PC-9 (cell line): Measurements from ENCODE around the gene CHIT1. TPM values are rescaled to one million over a fixed set of nuclear protein-coding genes. Genes with fewer than 3 reads are reported as not detected.

Experiments
- BruUV-seq: library from RNA; stranded (reverse); fragments of 400-500 nt; replicated peaks from 2 replicates; lab custom pipeline; 2021; lab: Mats Ljungman, UMichigan
- CTCF ChIA-PET: fragments of 300-600 bp; sonication (Branson Sonifier 250); formaldehyde crosslinking; loops from one replicate; lab custom pipeline; 2022; ENCODE audit warnings: antibody characterized with exemption; lab: Charles Lee
- POLR2A ChIA-PET: fragments of 300-600 bp; sonication (Branson Sonifier 250); formaldehyde crosslinking; loops from one replicate; lab custom pipeline; 2022; ENCODE audit warnings: antibody characterized with exemption; ENCODE audit not compliant: unreplicated experiment; lab: Charles Lee
- DNase-seq, 2 experiments: peaks; one replicate each; pipeline versions ENCODE4 v3.0.0 to v3.0.0-alpha.2; 2015 to 2022; ENCODE audit warnings: mixed read lengths in 1 of 2
- H2AFZ ChIP-seq: fragments of 200-600 bp; sonication (generic); 2 replicates; pipeline ENCODE4 v1.8.1; 2017; ENCODE audit warnings: antibody characterized with exemption
- H3F3A ChIP-seq: fragments of 200-600 bp; sonication (generic); 2 replicates; pipeline ENCODE4 v1.8.1; 2017; ENCODE audit warnings: antibody characterized with exemption, mild to moderate bottlenecking, low read depth; ENCODE audit not compliant: insufficient read depth
- H3K27ac ChIP-seq: fragments of 200-600 bp; sonication (generic); 2 replicates; pipeline ENCODE4 v1.6.1; 2016; ENCODE audit warnings: mixed run types
- H3K27me3 ChIP-seq: fragments of 200-600 bp; sonication (generic); 2 replicates; pipeline ENCODE4 v1.6.1; 2016; ENCODE audit warnings: low read depth, mixed run types; ENCODE audit not compliant: insufficient read depth
- H3K36me3 ChIP-seq: fragments of 200-600 bp; sonication (generic); 2 replicates; pipeline ENCODE4 v1.6.1; 2016; ENCODE audit warnings: low read depth, mixed run types
- H3K4me1 ChIP-seq: fragments of 200-600 bp; sonication (generic); replicated peaks from 2 replicates; pipeline ENCODE4 v1.6.1; 2016; ENCODE audit warnings: mixed run types; ENCODE audit not compliant: insufficient read depth
- H3K4me2 ChIP-seq: fragments of 200-600 bp; sonication (generic); 2 replicates; pipeline ENCODE4 v1.6.1; 2017; ENCODE audit warnings: mixed run types
- H3K4me3 ChIP-seq: fragments of 200-600 bp; sonication (generic); 2 replicates; pipeline ENCODE4 v1.6.1; 2016; ENCODE audit warnings: mixed run types
- H3K79me2 ChIP-seq: fragments of 200-600 bp; sonication (generic); 2 replicates; pipeline ENCODE4 v1.6.1; 2017; ENCODE audit warnings: low read depth, mixed run types
- H3K9me2 ChIP-seq: fragments of 200-600 bp; sonication (generic); 2 replicates; pipeline ENCODE4 v1.8.1; 2017; ENCODE audit warnings: mild to moderate bottlenecking; ENCODE audit not compliant: insufficient read depth
- H3K9me3 ChIP-seq: fragments of 200-600 bp; sonication (generic); 2 replicates; pipeline ENCODE4 v1.8.1; 2016; ENCODE audit warnings: low read depth; ENCODE audit not compliant: insufficient read depth
- H4K20me1 ChIP-seq: fragments of 200-600 bp; sonication (generic); 2 replicates; pipeline ENCODE4 v1.8.1; 2017; ENCODE audit not compliant: insufficient read depth
- EZH2 ChIP-seq: fragments of 200-600 bp; sonication (generic); IDR thresholded peaks from 2 replicates; pipeline ENCODE4 v1.8.0; 2017; ENCODE audit warnings: antibody characterized with exemption, low read depth
- intact Hi-C: fragments of 100-400 bp; cut with micrococcal nuclease; formaldehyde crosslinking; loops from one replicate; pipeline ENCODE4 v1.10.0; 2022; ENCODE audit not compliant: unreplicated experiment
- total RNA-seq: library from RNA; stranded (reverse); gene quantifications from 2 replicates; pipeline ENCODE4 v1.2.3, GENCODE V29; 2021
- TF ChIP-seq, protein P1 (sequence below): fragments of 200-600 bp; sonication (generic); conservative IDR thresholded peaks from 2 replicates; pipeline ENCODE4 v1.6.1; 2017; ENCODE audit warnings: mixed run types, antibody characterized with exemption, mild to moderate bottlenecking, moderate library complexity

Gene CHIT1
- total RNA-seq, 1 experiment from 2014 or later = not detected

DNA sequence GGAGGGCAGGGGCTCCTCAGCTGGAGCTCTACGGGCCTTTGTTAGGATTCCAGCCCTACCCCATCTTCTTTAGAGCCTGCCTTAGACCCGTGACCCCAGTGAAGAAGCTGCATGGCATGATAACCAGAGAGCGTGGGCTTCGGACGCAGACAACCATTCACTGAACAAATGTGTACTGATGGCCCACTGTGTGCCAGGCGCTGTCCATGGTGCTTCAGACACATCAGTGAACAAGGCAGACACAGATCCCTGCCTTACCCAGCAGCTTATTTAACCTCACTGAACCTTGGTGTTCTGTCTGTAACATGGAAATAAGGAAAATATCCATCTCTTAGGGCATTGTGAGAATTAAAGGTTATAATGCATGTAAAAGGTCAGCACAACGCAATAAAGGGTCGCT is 9.5 kb downstream of the CHIT1 start:
- TF ChIP-seq, protein P1, sequence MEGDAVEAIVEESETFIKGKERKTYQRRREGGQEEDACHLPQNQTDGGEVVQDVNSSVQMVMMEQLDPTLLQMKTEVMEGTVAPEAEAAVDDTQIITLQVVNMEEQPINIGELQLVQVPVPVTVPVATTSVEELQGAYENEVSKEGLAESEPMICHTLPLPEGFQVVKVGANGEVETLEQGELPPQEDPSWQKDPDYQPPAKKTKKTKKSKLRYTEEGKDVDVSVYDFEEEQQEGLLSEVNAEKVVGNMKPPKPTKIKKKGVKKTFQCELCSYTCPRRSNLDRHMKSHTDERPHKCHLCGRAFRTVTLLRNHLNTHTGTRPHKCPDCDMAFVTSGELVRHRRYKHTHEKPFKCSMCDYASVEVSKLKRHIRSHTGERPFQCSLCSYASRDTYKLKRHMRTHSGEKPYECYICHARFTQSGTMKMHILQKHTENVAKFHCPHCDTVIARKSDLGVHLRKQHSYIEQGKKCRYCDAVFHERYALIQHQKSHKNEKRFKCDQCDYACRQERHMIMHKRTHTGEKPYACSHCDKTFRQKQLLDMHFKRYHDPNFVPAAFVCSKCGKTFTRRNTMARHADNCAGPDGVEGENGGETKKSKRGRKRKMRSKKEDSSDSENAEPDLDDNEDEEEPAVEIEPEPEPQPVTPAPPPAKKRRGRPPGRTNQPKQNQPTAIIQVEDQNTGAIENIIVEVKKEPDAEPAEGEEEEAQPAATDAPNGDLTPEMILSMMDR = no peak
- no peak for TF ChIP-seq EZH2
- Histone ChIP-seq H3K9me3 (no peaks in the 10 kb centered on the region), H3K36me3 (no peaks in the 10 kb centered on the region), H4K20me1 (no peaks in the 10 kb centered on the region), H3K79me2 (no peaks in the 10 kb centered on the region), H3F3A (no peaks in the 10 kb centered on the region), H3K27ac (no peak overlapping the region), H3K4me3 (no peak overlapping the region), H3K4me1 (no peaks in the 10 kb centered on the region), H2AFZ (no peak overlapping the region), H3K9me2 (no peaks in the 10 kb centered on the region), H3K4me2 (no peak overlapping the region), H3K27me3 (peaks cover 48% of the 10 kb centered on the region)
- no TSS peak for BruUV-seq
- intact Hi-C loops = no loop called here
- CTCF ChIA-PET = no interaction called here
- no peak for DNase-seq
- POLR2A ChIA-PET = no interaction called here

DNA sequence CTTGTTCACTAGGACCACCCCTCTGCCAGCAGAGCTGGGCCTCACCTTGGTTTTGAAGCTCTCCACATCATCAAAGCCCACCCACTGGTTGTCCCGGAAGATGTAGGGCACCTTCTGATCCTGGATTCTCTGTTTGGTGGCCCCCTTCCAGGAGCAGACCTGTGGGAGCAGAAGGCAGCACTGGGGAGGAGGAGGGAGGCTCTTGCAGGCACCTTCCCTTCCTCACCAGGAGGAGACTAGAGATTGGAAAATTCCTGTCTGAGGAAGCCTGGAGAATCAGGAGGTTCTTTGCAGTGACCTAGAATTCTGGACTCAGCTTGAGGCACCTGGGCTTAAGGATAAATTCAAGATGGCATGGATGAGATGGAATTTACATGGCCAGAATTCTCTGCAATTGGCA is 10.3 kb downstream of the CHIT1 start:
- Histone ChIP-seq H3K27me3 (peaks cover 41% of the 10 kb centered on the region), H3K9me3 (no peaks in the 10 kb centered on the region), H3K36me3 (no peaks in the 10 kb centered on the region), H3K4me3 (no peak overlapping the region), H3K27ac (no peak overlapping the region), H4K20me1 (no peaks in the 10 kb centered on the region), H2AFZ (no peak overlapping the region), H3K79me2 (no peaks in the 10 kb centered on the region), H3K4me2 (no peak overlapping the region), H3K9me2 (no peaks in the 10 kb centered on the region), H3F3A (no peaks in the 10 kb centered on the region), H3K4me1 (no peaks in the 10 kb centered on the region)
- ChIA-PET CTCF (no interaction called here), POLR2A (interaction anchor here (0.6 kb wide), 1 partner anchor 1843 kb away, joined by 3 read pairs; no protein-coding TSS in a partner anchor)
- no peak for DNase-seq
- TF ChIP-seq, protein P1 = no peak
- TF ChIP-seq EZH2 = no peak
- intact Hi-C loops = no loop called here
- BruUV-seq = no TSS peak

DNA sequence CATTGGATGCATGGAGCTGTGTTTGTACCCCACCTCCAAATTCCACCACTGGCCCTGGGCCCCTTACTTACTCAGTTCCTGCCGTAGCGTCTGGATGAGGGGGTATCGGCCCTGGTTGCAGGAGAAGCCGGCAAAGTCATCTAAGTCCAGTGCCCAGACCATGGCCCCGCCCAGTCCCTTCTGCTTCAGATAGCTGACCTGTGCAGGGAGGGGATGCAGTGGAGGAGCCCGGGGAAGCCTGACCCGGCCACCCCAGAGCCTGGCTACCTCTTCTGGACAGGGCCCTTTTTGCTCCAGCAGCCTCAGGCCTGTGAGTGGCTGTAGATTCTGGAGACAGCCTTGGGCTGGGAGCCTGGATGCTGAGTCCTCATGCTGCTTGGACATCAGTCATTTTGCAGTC is 11.8 kb downstream of the CHIT1 start:
- Histone ChIP-seq H4K20me1 (no peaks in the 10 kb centered on the region), H2AFZ (no peak overlapping the region), H3K36me3 (no peaks in the 10 kb centered on the region), H3K79me2 (no peaks in the 10 kb centered on the region), H3F3A (no peaks in the 10 kb centered on the region), H3K9me3 (no peaks in the 10 kb centered on the region), H3K4me1 (no peaks in the 10 kb centered on the region), H3K4me3 (no peak overlapping the region), H3K27ac (no peak overlapping the region), H3K9me2 (no peaks in the 10 kb centered on the region), H3K27me3 (peaks cover 26% of the 10 kb centered on the region; the same call in 1 of the 2 replicates), H3K4me2 (no peak overlapping the region)
- TF ChIP-seq, protein P1 = no peak
- no peak for TF ChIP-seq EZH2
- intact Hi-C loops = loop anchor here (2.0 kb wide), 1 partner anchor 45 kb away; no protein-coding TSS in a partner anchor
- ChIA-PET POLR2A (no interaction called here), CTCF (interaction anchor here (1.0 to 2.0 kb wide), 3 partner anchors 100 to 178 kb away, joined by 4 to 23 read pairs (median 4); no protein-coding TSS in a partner anchor)
- BruUV-seq = no TSS peak
- no peak for DNase-seq
